ENCODE results near the gene ZDHHC11.

- TF ChIP-seq, protein P1, sequence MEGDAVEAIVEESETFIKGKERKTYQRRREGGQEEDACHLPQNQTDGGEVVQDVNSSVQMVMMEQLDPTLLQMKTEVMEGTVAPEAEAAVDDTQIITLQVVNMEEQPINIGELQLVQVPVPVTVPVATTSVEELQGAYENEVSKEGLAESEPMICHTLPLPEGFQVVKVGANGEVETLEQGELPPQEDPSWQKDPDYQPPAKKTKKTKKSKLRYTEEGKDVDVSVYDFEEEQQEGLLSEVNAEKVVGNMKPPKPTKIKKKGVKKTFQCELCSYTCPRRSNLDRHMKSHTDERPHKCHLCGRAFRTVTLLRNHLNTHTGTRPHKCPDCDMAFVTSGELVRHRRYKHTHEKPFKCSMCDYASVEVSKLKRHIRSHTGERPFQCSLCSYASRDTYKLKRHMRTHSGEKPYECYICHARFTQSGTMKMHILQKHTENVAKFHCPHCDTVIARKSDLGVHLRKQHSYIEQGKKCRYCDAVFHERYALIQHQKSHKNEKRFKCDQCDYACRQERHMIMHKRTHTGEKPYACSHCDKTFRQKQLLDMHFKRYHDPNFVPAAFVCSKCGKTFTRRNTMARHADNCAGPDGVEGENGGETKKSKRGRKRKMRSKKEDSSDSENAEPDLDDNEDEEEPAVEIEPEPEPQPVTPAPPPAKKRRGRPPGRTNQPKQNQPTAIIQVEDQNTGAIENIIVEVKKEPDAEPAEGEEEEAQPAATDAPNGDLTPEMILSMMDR (IDR thresholded peaks at IDR 0.05; ENCODE audit: insufficient read depth, low read length), result no peak
- no peak; the same call in 1 of the 2 replicates for TF ChIP-seq POLR2AphosphoS5 (IDR thresholded peaks at IDR 0.05; ENCODE audit: low read depth)
Measured at GRCh38 chr5:891117-891836, 40.5 kb upstream of the ZDHHC11 start.
